Fibroblast of villous mesenchyme (primary cell): ENCODE results near the gene NDUFS5. TPM values are rescaled to one million over a fixed set of nuclear protein-coding genes. Genes with fewer than 3 reads are reported as not detected.
"Not testable (repeated sequence)": the region's sequence is repeated elsewhere in the genome, so short reads cannot be mapped to it uniquely, and the experiment has no call there.

Source experiments
- DNase-seq: peaks from one replicate; pipeline ENCODE4 v3.0.0-alpha.2; 2010; ENCODE audit warnings: low read depth
- H3K4me3 ChIP-seq: 2 replicates; pipeline ENCODE4 v1.5.1; 2011; ENCODE audit warnings: low read depth, mild to moderate bottlenecking, low read length
- total RNA-seq: library from RNA; depleted of rRNA; stranded (reverse); fragments of >200 nt; gene quantifications from 2 replicates; pipeline ENCODE4 v1.2.3, GENCODE V29; 2012
- TF ChIP-seq, protein P1 (sequence below): IDR thresholded peaks from 2 replicates; pipeline ENCODE4 v1.5.1; 2012; ENCODE audit warnings: low read depth, mild to moderate bottlenecking, low read length; ENCODE audit not compliant: insufficient read depth

NDUFS5 gene
- total RNA-seq, 1 donor = 325 TPM

DNA sequence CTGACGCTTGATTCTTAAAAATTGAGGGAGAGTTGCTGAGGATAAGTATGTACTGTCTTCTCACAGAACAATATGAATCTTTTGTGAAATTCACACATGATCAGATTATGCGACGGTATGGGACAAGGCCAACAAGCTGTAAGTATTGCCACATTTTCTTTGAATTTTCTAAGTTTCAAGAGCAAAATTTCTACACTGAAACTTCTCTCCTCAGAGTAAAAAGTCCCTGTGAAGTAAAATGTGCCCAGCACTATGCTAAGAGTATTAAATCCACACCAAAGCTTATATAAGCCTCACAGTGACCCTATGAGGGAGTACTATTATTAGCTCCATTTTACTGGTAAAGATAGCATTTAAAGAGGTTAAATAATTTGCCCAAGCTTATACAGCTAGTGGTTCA lies 22.9 kb upstream of the NDUFS5 start:
- TF ChIP-seq, protein P1, sequence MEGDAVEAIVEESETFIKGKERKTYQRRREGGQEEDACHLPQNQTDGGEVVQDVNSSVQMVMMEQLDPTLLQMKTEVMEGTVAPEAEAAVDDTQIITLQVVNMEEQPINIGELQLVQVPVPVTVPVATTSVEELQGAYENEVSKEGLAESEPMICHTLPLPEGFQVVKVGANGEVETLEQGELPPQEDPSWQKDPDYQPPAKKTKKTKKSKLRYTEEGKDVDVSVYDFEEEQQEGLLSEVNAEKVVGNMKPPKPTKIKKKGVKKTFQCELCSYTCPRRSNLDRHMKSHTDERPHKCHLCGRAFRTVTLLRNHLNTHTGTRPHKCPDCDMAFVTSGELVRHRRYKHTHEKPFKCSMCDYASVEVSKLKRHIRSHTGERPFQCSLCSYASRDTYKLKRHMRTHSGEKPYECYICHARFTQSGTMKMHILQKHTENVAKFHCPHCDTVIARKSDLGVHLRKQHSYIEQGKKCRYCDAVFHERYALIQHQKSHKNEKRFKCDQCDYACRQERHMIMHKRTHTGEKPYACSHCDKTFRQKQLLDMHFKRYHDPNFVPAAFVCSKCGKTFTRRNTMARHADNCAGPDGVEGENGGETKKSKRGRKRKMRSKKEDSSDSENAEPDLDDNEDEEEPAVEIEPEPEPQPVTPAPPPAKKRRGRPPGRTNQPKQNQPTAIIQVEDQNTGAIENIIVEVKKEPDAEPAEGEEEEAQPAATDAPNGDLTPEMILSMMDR = no peak
- DNase-seq = peak; percentile 6

DNA sequence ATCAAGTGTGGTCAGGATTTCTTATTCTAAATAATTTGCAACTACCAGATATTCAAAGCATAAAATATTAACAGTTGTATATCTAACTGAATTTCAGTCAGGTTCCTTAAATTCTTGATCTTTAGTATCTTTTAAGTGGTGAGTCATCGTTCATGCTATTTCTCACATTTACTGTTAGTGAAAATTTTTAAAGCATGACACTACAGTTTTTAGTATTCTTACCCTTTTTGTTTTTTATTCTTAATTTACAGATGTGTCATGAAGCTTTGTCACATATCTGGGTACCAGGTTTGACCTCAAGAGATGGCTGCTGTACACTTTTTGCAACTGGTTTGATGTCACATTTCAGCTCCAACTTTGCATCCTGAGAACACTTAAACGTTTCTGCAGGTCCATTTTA lies 22.4 kb upstream of the NDUFS5 start:
- TF ChIP-seq, protein P1 = no peak
- DNase-seq = peak; percentile 30
- H3K4me3 ChIP-seq = no peak overlapping the region

More for the DNA sequence above, 22.9 kb upstream of the NDUFS5 start:
- no peak overlapping the region for H3K4me3 ChIP-seq

DNA sequence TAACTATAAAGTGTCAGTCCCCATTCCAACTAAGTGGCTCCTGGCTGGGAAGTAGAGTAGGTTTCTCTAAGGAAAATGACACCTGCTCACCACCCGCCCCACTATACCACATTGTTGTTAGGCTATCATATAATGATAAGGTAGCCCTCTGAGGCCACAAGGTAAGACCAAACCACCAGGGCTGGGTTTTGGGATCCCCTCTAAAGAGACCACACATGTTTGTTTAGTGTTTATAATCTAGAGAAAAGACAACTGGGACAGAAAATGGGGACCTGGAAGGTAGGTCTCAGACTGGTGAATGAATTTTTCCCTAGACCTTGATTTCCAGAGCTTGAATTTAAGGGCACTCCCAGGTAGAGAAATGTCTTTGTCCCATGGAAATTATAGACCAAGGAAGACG lies 19.9 kb upstream of the NDUFS5 start:
- no peak overlapping the region for H3K4me3 ChIP-seq
- no peak for DNase-seq
- TF ChIP-seq, protein P1 = no peak

DNA sequence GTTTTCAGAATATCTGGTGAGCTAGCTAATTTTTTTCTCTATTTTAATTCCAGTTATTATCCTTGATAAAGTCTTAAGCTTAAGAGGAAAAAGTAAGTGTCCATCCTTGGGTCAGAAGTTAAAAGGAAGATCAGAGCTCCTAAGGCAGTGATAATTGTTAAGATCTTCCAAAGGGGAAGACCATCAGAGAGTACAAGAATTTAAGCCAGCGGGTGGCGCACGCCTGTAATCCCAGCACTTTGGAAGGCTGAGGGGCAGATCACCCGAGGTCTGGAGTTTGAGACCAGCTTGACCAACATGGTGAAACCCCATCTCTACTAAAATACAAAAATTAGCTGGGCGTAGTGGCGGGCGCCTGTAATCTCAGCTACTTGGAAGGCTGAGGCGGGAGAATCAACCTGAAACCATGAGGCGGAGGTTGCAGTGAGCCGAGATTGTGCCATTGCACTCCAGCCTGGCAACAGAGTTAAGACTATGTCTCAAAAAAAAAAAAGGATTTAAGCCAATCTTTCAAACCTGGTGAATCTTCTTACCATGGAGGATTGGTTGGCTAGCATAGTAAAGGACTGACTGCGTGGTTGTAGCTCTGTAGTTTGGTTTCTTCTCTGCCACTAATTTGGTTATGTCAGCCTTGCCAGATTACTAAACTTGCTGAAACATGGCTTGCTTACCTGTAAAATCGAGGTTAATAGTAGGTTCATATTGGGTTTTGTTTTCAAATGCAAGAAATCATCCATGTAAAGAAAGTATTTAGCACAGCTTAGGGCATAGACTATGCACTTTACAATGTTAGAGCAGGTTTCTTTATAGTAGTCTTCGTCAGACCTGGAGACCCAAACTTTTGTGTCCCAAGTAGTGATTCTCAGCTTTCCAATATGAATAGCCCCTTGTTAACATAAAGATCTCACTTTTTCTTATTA lies 19.2 kb upstream of the NDUFS5 start:
- H3K4me3 ChIP-seq = no peak overlapping the region
- TF ChIP-seq, protein P1 = no peak
- DNase-seq = no peak

DNA sequence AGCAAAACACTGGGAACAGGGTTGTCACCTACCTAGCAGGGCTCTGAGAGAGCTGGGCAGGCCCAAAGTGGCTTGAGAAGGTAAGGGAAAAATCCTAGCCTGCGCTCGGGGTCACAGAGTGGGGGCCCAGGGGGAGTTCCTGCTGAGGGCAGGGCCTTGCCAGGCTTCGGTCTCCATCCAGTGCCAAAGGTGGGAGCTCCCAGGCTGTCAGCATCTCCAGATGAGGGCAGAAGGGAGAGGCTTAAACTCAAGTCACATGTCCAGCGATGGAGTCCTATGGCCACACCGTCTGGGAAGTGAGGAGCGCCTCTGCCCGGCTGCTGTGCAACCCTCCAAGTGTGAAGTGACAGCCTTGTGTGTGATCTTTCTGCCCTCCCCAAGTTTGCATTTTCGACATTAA lies 11.2 kb upstream of the NDUFS5 start:
- not testable (repeated sequence) for DNase-seq

DNA sequence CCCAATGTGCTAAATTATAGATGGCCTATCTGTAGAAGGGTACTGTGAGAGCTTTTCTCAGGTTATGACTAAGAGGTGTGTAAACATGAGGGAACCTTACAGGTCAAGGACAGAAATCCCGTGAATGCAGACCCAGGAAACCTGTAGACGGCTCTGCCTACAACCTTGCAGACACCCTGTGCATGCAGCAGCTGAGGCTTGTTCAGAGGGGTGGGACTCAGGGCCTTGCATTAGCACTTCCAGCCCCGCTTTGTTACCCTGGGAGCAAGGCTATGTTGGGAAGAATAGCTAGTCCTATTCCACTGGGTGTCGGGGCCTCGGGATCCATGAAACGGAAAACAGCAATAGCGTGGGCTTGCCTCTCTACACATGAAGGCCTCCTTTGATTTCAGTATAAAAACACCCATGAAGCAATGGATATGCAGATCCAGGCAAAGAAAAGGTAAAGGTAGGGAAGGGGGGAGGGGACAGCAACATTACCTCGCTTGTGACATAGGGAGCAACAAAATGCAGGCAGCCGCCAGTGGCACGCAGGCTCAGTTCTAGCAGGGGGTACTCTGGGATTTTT lies 9.5 kb upstream of the NDUFS5 start:
- DNase-seq = no peak
- no peak overlapping the region for H3K4me3 ChIP-seq
- TF ChIP-seq, protein P1 = no peak

More for the DNA sequence above, 11.2 kb upstream of the NDUFS5 start:
- not testable (repeated sequence) for H3K4me3 ChIP-seq

DNA sequence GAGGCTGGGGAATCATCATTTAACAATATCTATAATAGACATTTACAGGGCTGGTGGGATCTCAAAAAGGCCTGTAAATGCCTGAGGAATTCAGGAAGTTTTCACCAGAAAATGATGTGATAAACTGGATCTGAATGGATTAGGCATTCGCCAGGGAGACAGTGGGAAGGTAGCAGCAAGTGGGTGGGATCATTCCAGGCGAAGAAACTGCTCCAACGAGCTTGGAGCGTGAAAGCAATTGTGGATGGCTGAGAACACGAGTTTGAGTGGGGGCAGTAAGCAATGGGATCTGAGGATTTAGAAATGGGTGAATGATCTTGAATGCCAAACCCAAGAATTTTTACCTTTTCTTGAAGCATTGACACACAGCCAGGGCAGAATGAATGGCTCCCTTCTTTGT lies 8.9 kb upstream of the NDUFS5 start:
- no peak for DNase-seq
- TF ChIP-seq, protein P1 = no peak
- H3K4me3 ChIP-seq = no peak overlapping the region

DNA sequence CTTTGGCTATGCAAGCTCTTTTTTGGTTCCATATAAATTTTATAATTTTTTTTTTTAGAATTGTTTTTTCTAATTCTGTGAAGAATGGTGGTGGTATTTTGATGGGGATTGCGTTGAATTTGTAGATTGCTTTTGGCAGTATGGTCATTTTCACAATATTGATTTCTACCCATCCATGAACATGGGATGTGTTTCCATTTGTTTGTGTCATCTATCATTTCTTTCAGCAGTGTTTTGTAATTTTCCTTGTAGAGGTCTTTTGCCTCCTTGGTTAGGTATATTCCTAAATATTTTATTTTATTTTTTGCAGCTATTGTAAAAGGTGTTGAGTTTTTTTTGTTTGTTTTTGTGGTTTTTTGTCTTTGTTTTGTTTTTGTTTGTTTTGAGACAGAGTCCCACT lies 5.7 kb upstream of the NDUFS5 start:
- not testable (repeated sequence) for DNase-seq

More for the DNA sequence above, 5.7 kb upstream of the NDUFS5 start:
- H3K4me3 ChIP-seq = not testable (repeated sequence)
